ENCODE data around the gene CNOT3.
"Not testable (repeated sequence)": the region's sequence is repeated elsewhere in the genome, so short reads cannot be mapped to it uniquely, and the experiment has no call there.

The CNOT3 gene
- 28.9 reads per million, percentile 55 among the genes with 10 or more reads in this experiment for total RNA-seq

GRCh38 chr19:54137699-54138488 is at the start of gene CNOT3:
CNOT3 (plus strand) TSS chr19:54137762; CDS start chr19:54142979, 5,217 bp downstream.
- DNase-seq: peak; percentile 31

- DNase-seq: no peak
Measured at GRCh38 chr19:54094426-54095000, 43.0 kb upstream of the CNOT3 start.

GRCh38 chr19:54095136-54095858 is 42.3 kb upstream of the CNOT3 start:
- no peak for DNase-seq

DNA sequence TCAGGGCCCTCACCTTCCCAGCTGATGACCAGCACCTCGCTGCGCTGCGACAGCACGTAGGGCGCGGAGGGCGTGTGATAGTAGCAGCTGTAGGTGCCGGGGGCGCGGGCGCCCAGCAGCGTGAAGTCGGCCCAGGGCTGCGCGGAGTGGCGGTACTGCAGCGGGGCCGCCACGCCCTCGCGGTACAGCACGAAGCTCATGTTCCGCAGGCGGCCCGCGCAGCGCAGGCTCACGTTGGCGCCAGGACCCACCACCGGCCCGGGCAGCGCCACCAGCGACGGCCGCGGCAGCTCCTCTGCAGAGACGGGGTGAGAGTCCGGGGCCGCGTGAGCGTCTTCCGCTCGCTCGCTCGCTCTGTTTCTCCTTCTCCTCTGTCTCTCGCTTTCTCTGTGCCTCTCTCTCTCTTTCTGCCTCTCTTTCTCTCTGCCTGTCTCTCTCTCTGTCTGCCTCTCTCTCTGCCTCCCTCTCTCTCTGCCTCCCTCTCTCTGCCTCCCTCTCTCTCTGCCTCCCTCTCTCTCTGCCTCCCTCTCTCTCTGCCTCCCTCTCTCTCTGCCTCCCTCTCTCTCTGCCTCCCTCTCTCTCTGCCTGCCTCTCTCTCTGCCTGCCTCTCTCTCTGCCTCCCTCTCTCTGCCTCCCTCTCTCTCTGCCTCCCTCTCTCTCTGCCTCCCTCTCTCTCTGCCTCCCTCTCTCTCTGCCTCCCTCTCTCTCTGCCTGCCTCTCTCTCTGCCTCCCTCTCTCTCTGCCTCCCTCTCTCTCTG is 41.5 kb upstream of the CNOT3 start:
- peak; percentile 35 for DNase-seq

DNA sequence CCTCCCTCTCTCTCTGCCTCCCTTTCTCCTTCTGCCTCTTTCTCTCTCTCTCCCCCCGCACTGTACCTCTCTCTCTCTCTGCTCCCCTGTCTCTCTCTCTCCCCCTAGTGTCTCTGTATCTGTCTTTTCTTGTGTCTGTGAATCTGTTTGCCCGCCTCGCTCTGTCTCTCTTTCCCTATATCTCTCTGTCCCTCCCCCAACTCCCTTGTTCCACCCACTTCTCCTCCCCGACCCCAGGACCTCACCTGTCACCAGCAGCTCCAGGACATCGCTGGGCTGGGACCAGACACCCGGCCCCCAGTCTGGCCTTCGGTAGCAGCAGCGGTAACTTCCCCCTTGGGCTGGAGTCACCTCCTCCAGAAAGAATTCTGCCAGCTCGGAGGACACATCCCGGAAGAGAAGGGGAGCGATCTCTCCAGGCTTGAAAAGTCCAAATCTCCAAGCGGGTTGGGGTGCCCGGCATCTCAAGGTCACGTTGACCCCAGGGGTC is 40.9 kb upstream of the CNOT3 start:
- DNase-seq: no peak

- DNase-seq: no peak
Measured at GRCh38 chr19:54099190-54099902, 38.2 kb upstream of the CNOT3 start.

- not testable (repeated sequence) for DNase-seq
Measured at GRCh38 chr19:54099903-54100255, 37.7 kb upstream of the CNOT3 start.

DNA sequence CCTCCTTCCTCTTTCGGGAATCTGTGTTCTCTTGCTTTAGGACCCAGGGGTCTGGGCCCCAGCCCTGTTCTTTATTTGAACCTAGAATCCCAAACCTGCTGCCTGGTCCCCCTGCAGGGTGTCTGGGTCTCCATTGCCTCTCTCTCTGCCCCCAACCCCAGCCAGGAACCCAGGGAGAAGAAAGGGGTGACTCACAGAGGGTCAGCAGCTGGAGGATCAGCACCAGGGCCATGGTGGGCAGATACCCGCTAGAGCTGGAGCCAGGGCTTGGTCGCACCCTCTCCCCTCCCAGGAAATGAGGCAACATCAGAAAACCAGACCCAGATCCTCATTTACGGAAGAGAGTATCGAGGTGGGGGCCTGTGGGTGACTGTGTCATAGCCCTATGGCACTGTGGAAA is 37.0 kb upstream of the CNOT3 start, which contains the start of gene OSCAR:
OSCAR (minus strand) TSS at position 243 of the 400 bp plus-strand sequence; CDS start at position 232, 11 bp downstream.
- no peak for DNase-seq

DNA sequence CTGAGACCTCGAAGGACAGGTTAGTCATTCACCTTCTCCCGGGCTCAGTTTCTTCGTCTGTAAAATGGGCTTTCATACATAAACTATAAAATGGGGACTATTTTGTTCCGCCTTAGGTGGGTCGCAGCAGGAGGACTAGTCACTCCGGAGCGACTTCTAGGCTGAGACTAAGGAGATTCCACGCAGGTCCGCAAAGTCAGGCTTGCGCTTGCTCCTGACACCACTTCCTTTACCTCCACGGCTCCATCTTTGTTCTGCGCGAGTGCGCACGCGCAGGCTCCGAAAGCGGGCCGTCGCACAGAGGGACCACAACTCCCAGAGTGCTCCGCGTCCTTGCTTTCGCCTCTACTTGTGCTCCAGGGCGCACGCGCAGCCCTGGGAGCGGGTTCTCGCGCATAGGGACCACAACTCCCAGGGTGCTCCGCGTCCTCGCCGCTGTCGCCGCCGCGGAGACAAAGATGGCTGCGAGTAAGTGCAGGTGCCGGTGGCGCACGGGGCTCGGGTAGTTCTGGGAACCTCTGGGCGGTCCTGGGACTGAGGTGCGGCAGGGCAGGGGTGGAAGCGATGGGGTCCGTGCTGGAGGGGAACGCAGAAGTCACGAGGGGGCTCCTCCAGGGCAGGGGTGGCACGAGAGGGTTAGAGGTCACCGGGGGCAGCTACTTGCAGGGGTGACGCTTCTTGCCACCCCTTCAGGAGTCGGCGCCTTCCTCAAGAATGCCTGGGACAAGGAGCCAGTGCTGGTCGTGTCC is 35.0 kb upstream of the CNOT3 start, which contains the start of gene NDUFA3:
NDUFA3 (plus strand) TSS at position 435 of the 749 bp plus-strand sequence; CDS start at position 459, 24 bp downstream.
- DNase-seq: peak; percentile 98

GRCh38 chr19:54104998-54105715 is 32.4 kb upstream of the CNOT3 start:
- no peak for DNase-seq

DNA sequence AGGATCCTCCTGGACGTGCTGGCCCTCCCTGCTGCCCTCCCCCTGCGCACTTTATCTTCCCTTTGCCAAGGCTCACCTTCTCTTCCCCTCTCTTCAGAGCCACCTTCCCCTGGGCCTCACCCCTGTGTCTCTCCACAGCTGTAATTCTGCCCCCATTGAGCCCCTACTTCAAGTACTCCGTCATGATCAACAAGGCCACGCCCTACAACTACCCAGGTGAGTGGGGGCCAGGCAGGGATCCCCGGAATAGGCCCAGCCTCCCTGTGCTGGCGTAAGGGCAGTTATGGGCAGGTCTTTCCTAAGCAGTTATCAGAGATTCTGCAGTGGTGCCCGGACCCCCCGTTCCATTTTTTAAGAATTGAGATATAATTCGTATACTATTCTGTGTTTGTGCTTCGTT is 31.8 kb upstream of the CNOT3 start:
- no peak for DNase-seq

- no peak for DNase-seq
Measured at GRCh38 chr19:54106716-54107115, 30.8 kb upstream of the CNOT3 start.

- DNase-seq: no peak
Measured at GRCh38 chr19:54107876-54108490, 29.6 kb upstream of the CNOT3 start.

DNA sequence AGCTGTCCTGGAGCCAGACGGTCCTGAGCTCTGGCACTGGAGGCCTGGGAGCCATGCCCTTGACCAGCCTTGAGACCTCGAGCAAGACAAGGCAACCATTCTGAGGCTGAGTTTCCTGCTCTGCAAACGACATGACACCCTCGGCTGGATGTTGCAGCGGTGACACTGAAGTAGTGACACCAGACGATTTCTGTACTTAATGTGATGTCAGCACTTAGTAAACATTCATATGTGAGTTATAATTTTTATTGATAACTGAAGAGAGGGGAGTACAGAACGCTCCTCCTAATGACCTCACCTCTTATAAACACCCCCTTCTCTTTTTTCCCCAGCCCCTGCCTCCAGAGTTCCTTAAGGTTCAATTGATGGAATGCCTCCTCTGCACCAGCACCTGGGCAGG is 29.1 kb upstream of the CNOT3 start:
- no peak for DNase-seq

- no peak for DNase-seq
Measured at GRCh38 chr19:54109651-54110050, 27.9 kb upstream of the CNOT3 start.

GRCh38 chr19:54114340-54115108 is 23.0 kb upstream of the CNOT3 start:
- peak; percentile 41 for DNase-seq

- peak; percentile 98 for DNase-seq
Measured at GRCh38 chr19:54115109-54116063, 22.2 kb upstream of the CNOT3 start, which contains the start of the genes PRPF31 and TFPT. PRPF31 (plus strand) TSS chr19:54115754; CDS start chr19:54118279, 2,525 bp downstream. TFPT (minus strand) TSS chr19:54115657; CDS start chr19:54115269, 388 bp downstream.

- DNase-seq: no peak
Measured at GRCh38 chr19:54121259-54121658, 16.3 kb upstream of the CNOT3 start.

Data from effector CD4-positive, alpha-beta T cell (primary cell).